C4-2B (cell line): Measurements from ENCODE around the gene TPSAB1.

Source experiments
- H3K27ac ChIP-seq: fragments of 450-650 bp; 2 replicates; pipeline ENCODE4 v1.5.1; 2017
- CTCF ChIP-seq: fragments of 450-650 bp; conservative IDR thresholded peaks from 2 replicates; pipeline ENCODE4 v1.5.1; 2017; ENCODE audit warnings: mild to moderate bottlenecking
- ZFX ChIP-seq: fragments of 450-650 bp; IDR thresholded peaks from 2 replicates; pipeline ENCODE4 v1.6.1; 2017

The TPSAB1 gene

GRCh38 chr16:1206326-1206725 lies 34.2 kb upstream of the TPSAB1 start:
- H3K27ac ChIP-seq: no peak overlapping the region
- no peak for TF ChIP-seq CTCF

GRCh38 chr16:1206786-1207185 lies 33.7 kb upstream of the TPSAB1 start:
- H3K27ac ChIP-seq: no peak overlapping the region
- no peak for TF ChIP-seq CTCF
- no peak for TF ChIP-seq ZFX

- H3K27ac ChIP-seq: no peak overlapping the region
Observed at GRCh38 chr16:1208239-1208830, 32.2 kb upstream of the TPSAB1 start.

GRCh38 chr16:1209081-1209480 lies 31.4 kb upstream of the TPSAB1 start:
- H3K27ac ChIP-seq: no peak overlapping the region
- TF ChIP-seq CTCF: no peak
- no peak for TF ChIP-seq ZFX

More at GRCh38 chr16:1208239-1208830, 32.2 kb upstream of the TPSAB1 start:
- TF ChIP-seq CTCF: no peak
- TF ChIP-seq ZFX: no peak

GRCh38 chr16:1210461-1210860 lies 30.0 kb upstream of the TPSAB1 start:
- no peak overlapping the region for H3K27ac ChIP-seq
- no peak for TF ChIP-seq ZFX

- TF ChIP-seq CTCF (no peak), ZFX (no peak)
- H3K27ac ChIP-seq: no peak overlapping the region
Observed at GRCh38 chr16:1211451-1212268, 28.8 kb upstream of the TPSAB1 start.

- TF ChIP-seq CTCF: no peak
- TF ChIP-seq ZFX: no peak
- no peak overlapping the region for H3K27ac ChIP-seq
Observed at GRCh38 chr16:1212616-1213194, 27.8 kb upstream of the TPSAB1 start.
